Measurements from ENCODE around the gene MAP3K4. TPM values are rescaled to one million over a fixed set of nuclear protein-coding genes. Genes with fewer than 3 reads are reported as not detected.

MAP3K4 gene
- total and polyA plus RNA-seq, 5 donors, result 11.8 to 42.3 (median 29.9) TPM

GRCh38 chr6:161041274-161041673, 49.7 kb downstream of the MAP3K4 start:
- intact Hi-C loops (cut with DNase I), result no loop called here
- peak in 1 of 3 donors; percentile 37 for DNase-seq
- Histone ChIP-seq H3K9me3 (ENCODE audit: control insufficient read depth, low read length) (no peaks in the 10 kb centered on the region), H3K4me3 (ENCODE audit: low read length) (no peak overlapping the region), H3K27ac (ENCODE audit: low read length) (no peak overlapping the region), H3K27me3 (ENCODE audit: control insufficient read depth, insufficient read depth) (no peaks in the 10 kb centered on the region), H3K4me1 (ENCODE audit: control insufficient read depth, insufficient read depth, low read length) (peaks cover 3% of the 10 kb centered on the region)
- ATAC-seq, result no peak
- 96% methylated on average over 7 of the region's 7 CpGs for WGBS

GRCh38 chr6:161044335-161044734, 52.8 kb downstream of the MAP3K4 start:
- H3K27ac ChIP-seq (ENCODE audit: low read length), result no peak overlapping the region
- ATAC-seq (no peak), DNase-seq (no peak)
- no peaks in the 10 kb centered on the region for H3K9me3 ChIP-seq (ENCODE audit: control insufficient read depth, low read length)
- peaks cover 3% of the 10 kb centered on the region for H3K4me1 ChIP-seq (ENCODE audit: control insufficient read depth, insufficient read depth, low read length)
- H3K4me3 ChIP-seq (ENCODE audit: low read length), result no peak overlapping the region
- no peaks in the 10 kb centered on the region for H3K27me3 ChIP-seq (ENCODE audit: control insufficient read depth, insufficient read depth)
- intact Hi-C loops (cut with DNase I), result no loop called here
- 97% methylated on average over 2 of the region's 2 CpGs for WGBS

GRCh38 chr6:161048641-161049040, 57.1 kb downstream of the MAP3K4 start:
- Histone ChIP-seq H3K27me3 (ENCODE audit: control insufficient read depth, insufficient read depth) (no peaks in the 10 kb centered on the region), H3K4me1 (ENCODE audit: control insufficient read depth, insufficient read depth, low read length) (peaks cover 3% of the 10 kb centered on the region), H3K9me3 (ENCODE audit: control insufficient read depth, low read length) (no peaks in the 10 kb centered on the region), H3K4me3 (ENCODE audit: low read length) (no peak overlapping the region), H3K27ac (ENCODE audit: low read length) (no peak overlapping the region)
- intact Hi-C loops (cut with DNase I), result no loop called here
- 75% methylated on average over 7 of the region's 7 CpGs for WGBS
- DNase-seq (no peak), ATAC-seq (no peak)

GRCh38 chr6:161050134-161050765, 58.7 kb downstream of the MAP3K4 start:
- intact Hi-C loops (cut with DNase I), result no loop called here

GRCh38 chr6:161053103-161053502, 61.5 kb downstream of the MAP3K4 start:
- Histone ChIP-seq H3K27me3 (ENCODE audit: control insufficient read depth, insufficient read depth) (no peaks in the 10 kb centered on the region), H3K4me3 (ENCODE audit: low read length) (no peak overlapping the region), H3K4me1 (ENCODE audit: control insufficient read depth, insufficient read depth, low read length) (no peaks in the 10 kb centered on the region), H3K9me3 (ENCODE audit: control insufficient read depth, low read length) (no peaks in the 10 kb centered on the region), H3K27ac (ENCODE audit: low read length) (no peak overlapping the region)
- intact Hi-C loops (cut with DNase I), result no loop called here
- DNase-seq (no peak), ATAC-seq (no peak)
- 98% methylated on average over 2 of the region's 2 CpGs for WGBS

More at GRCh38 chr6:161050134-161050765, 58.7 kb downstream of the MAP3K4 start:
- Histone ChIP-seq H3K9me3 (ENCODE audit: control insufficient read depth, low read length) (no peaks in the 10 kb centered on the region), H3K27ac (ENCODE audit: low read length) (no peak overlapping the region), H3K27me3 (ENCODE audit: control insufficient read depth, insufficient read depth) (no peaks in the 10 kb centered on the region), H3K4me3 (ENCODE audit: low read length) (no peak overlapping the region), H3K4me1 (ENCODE audit: control insufficient read depth, insufficient read depth, low read length) (no peaks in the 10 kb centered on the region)
- ATAC-seq (no peak), DNase-seq (no peak)
- WGBS, result 92% methylated on average over 7 of the region's 7 CpGs

GRCh38 chr6:161054876-161055275, 63.3 kb downstream of the MAP3K4 start:
- Histone ChIP-seq H3K4me1 (ENCODE audit: control insufficient read depth, insufficient read depth, low read length) (no peaks in the 10 kb centered on the region), H3K27ac (ENCODE audit: low read length) (no peak overlapping the region), H3K4me3 (ENCODE audit: low read length) (no peak overlapping the region), H3K9me3 (ENCODE audit: control insufficient read depth, low read length) (no peaks in the 10 kb centered on the region), H3K27me3 (ENCODE audit: control insufficient read depth, insufficient read depth) (no peaks in the 10 kb centered on the region)
- intact Hi-C loops (cut with DNase I), result no loop called here
- no peak for ATAC-seq
- no peak for DNase-seq

GRCh38 chr6:161056451-161056850, 64.9 kb downstream of the MAP3K4 start:
- intact Hi-C loops (cut with DNase I), result no loop called here
- no peak for ATAC-seq
- H3K27ac ChIP-seq (ENCODE audit: low read length), result no peak overlapping the region
- H3K4me3 ChIP-seq (ENCODE audit: low read length), result no peak overlapping the region
- no peaks in the 10 kb centered on the region for H3K9me3 ChIP-seq (ENCODE audit: control insufficient read depth, low read length)
- H3K4me1 ChIP-seq (ENCODE audit: control insufficient read depth, insufficient read depth, low read length), result no peaks in the 10 kb centered on the region
- WGBS, result 92% methylated on average over 4 of the region's 4 CpGs
- no peak for DNase-seq
- H3K27me3 ChIP-seq (ENCODE audit: control insufficient read depth, insufficient read depth), result no peaks in the 10 kb centered on the region

GRCh38 chr6:161057103-161058091, 65.8 kb downstream of the MAP3K4 start:
- H3K27ac ChIP-seq (ENCODE audit: low read length), result no peak overlapping the region
- H3K4me3 ChIP-seq (ENCODE audit: low read length), result no peak overlapping the region
- DNase-seq, result no peak
- no peaks in the 10 kb centered on the region for H3K4me1 ChIP-seq (ENCODE audit: control insufficient read depth, insufficient read depth, low read length)
- no peaks in the 10 kb centered on the region for H3K27me3 ChIP-seq (ENCODE audit: control insufficient read depth, insufficient read depth)
- H3K9me3 ChIP-seq (ENCODE audit: control insufficient read depth, low read length), result no peaks in the 10 kb centered on the region
- intact Hi-C loops (cut with DNase I), result no loop called here
- WGBS, result 83% methylated on average over 11 of the region's 11 CpGs
- ATAC-seq, result no peak

GRCh38 chr6:161058741-161059140, 67.2 kb downstream of the MAP3K4 start:
- intact Hi-C loops (cut with DNase I), result no loop called here
- ATAC-seq, result no peak
- WGBS, result 84% methylated on average over 1 of the region's 1 CpG

GRCh38 chr6:161061576-161061975, 70.0 kb downstream of the MAP3K4 start:
- ATAC-seq, result no peak
- Histone ChIP-seq H3K27ac (ENCODE audit: low read length) (no peak overlapping the region), H3K4me1 (ENCODE audit: control insufficient read depth, insufficient read depth, low read length) (no peaks in the 10 kb centered on the region), H3K9me3 (ENCODE audit: control insufficient read depth, low read length) (no peaks in the 10 kb centered on the region), H3K27me3 (ENCODE audit: control insufficient read depth, insufficient read depth) (no peaks in the 10 kb centered on the region), H3K4me3 (ENCODE audit: low read length) (no peak overlapping the region)
- 96% methylated on average over 3 of the region's 3 CpGs for WGBS
- no peak for DNase-seq
- intact Hi-C loops (cut with DNase I), result no loop called here

More at GRCh38 chr6:161058741-161059140, 67.2 kb downstream of the MAP3K4 start:
- Histone ChIP-seq H3K27me3 (ENCODE audit: control insufficient read depth, insufficient read depth) (no peaks in the 10 kb centered on the region), H3K27ac (ENCODE audit: low read length) (no peak overlapping the region), H3K9me3 (ENCODE audit: control insufficient read depth, low read length) (no peaks in the 10 kb centered on the region), H3K4me1 (ENCODE audit: control insufficient read depth, insufficient read depth, low read length) (no peaks in the 10 kb centered on the region), H3K4me3 (ENCODE audit: low read length) (no peak overlapping the region)
- DNase-seq, result no peak

- no peak for ATAC-seq
- no peak for DNase-seq
- intact Hi-C loops (cut with DNase I), result no loop called here
- Histone ChIP-seq H3K4me3 (ENCODE audit: low read length) (no peak overlapping the region), H3K9me3 (ENCODE audit: control insufficient read depth, low read length) (no peaks in the 10 kb centered on the region), H3K4me1 (ENCODE audit: control insufficient read depth, insufficient read depth, low read length) (no peaks in the 10 kb centered on the region), H3K27ac (ENCODE audit: low read length) (no peak overlapping the region), H3K27me3 (ENCODE audit: control insufficient read depth, insufficient read depth) (no peaks in the 10 kb centered on the region)
- 98% methylated on average over 1 of the region's 1 CpG for WGBS
Measured at GRCh38 chr6:161064915-161065314, 73.3 kb downstream of the MAP3K4 start.

Data from right cardiac atrium (tissue), 5 donors.